H1 (cell line): ENCODE measurements around the gene RALGAPA2. TPM values are rescaled to one million over a fixed set of nuclear protein-coding genes. Genes with fewer than 3 reads are reported as not detected.

Source experiments
- CTCF ChIA-PET: fragments of 300-600 bp; sonication (Branson Sonifier 250); formaldehyde crosslinking; loops from one replicate; lab custom pipeline; 2021; ENCODE audit not compliant: partially characterized antibody; lab: Charles Lee
- POLR2A ChIA-PET: fragments of 300-600 bp; sonication (Branson Sonifier 250); formaldehyde crosslinking; loops from one replicate; lab custom pipeline; 2021; ENCODE audit warnings: inconsistent platforms; ENCODE audit not compliant: partially characterized antibody; lab: Charles Lee
- DNase-seq, 2 experiments: peaks; one replicate each; pipeline versions ENCODE4 v3.0.0 to v3.0.0-alpha.2; 2010 to 2022; ENCODE audit warnings: low spot score in 2 of 2, low read depth in 1 of 2, mixed read lengths in 1 of 2
- FAIRE-seq: peaks from 2 replicates; lab custom pipeline; 2011; peaks lifted over from hg19 to GRCh38; lab: Jason Lieb, UNC
- H2AFZ ChIP-seq: 2 replicates; pipeline ENCODE4 v1.8.1; 2012; ENCODE audit warnings: low read length, inconsistent platforms
- H2AK5ac ChIP-seq: 2 replicates; pipeline ENCODE4 v1.6.1; 2013; ENCODE audit warnings: low read depth, low read length
- H2BK120ac ChIP-seq: replicated peaks from 2 replicates; pipeline ENCODE3; 2013; ENCODE audit warnings: low read depth, low read length, inconsistent platforms
- H2BK12ac ChIP-seq: 2 replicates; pipeline ENCODE4 v1.6.1; 2013; ENCODE audit warnings: low read depth, low read length
- H2BK15ac ChIP-seq: 2 replicates; pipeline ENCODE4 v1.6.1; 2013; ENCODE audit warnings: low read length
- H2BK20ac ChIP-seq: 2 replicates; pipeline ENCODE4 v1.6.1; 2013; ENCODE audit warnings: low read length
- H2BK5ac ChIP-seq: 2 replicates; pipeline ENCODE4 v1.6.1; 2013; ENCODE audit warnings: low read depth, low read length
- H3K14ac ChIP-seq: 2 replicates; pipeline ENCODE4 v1.6.1; 2013; ENCODE audit warnings: inconsistent platforms; ENCODE audit not compliant: insufficient read length
- H3K18ac ChIP-seq: 2 replicates; pipeline ENCODE4 v1.6.1; 2013; ENCODE audit warnings: low read length; ENCODE audit errors: extremely low read depth
- H3K23ac ChIP-seq: 2 replicates; pipeline ENCODE4 v1.6.1; 2013; ENCODE audit warnings: inconsistent platforms; ENCODE audit not compliant: insufficient read length
- H3K23me2 ChIP-seq: 2 replicates; pipeline ENCODE4 v1.6.1; 2013; ENCODE audit warnings: low read depth, low read length
- H3K27ac ChIP-seq: 2 replicates; pipeline ENCODE4 v1.6.1; 2011; ENCODE audit warnings: low read depth, low read length, inconsistent platforms
- H3K27me3 ChIP-seq, 4 experiments: replicated peaks in 1 of 4; 1 replicate in 1 of 4; 2 replicates in 3 of 4; pipeline versions ENCODE4 v1.6.1 to v1.8.1; 2011 to 2013; ENCODE audit warnings: low read length in 3 of 4, mild to moderate bottlenecking in 3 of 4, inconsistent platforms in 2 of 4, mixed read lengths in 2 of 4, moderate library complexity in 1 of 4; ENCODE audit not compliant: control insufficient read depth in 3 of 4, insufficient read depth in 3 of 4; ENCODE audit errors: extremely low read depth in 1 of 4
- H3K36me3 ChIP-seq, 4 experiments: 2 replicates each; pipeline versions ENCODE4 v1.6.1 to v1.8.1; 2011 to 2013; ENCODE audit warnings: mild to moderate bottlenecking in 4 of 4, low read length in 3 of 4, moderate library complexity in 2 of 4, control low read depth in 1 of 4, inconsistent platforms in 1 of 4; ENCODE audit not compliant: insufficient read depth in 4 of 4, control insufficient read depth in 2 of 4
- H3K4ac ChIP-seq: replicated peaks from 2 replicates; pipeline ENCODE3; 2013; ENCODE audit warnings: low read length, low read depth, mixed read lengths, inconsistent platforms; ENCODE audit not compliant: insufficient read length
- H3K4me1 ChIP-seq, 4 experiments: replicated peaks in 1 of 4; 1 replicate in 1 of 4; 2 replicates in 3 of 4; pipeline versions ENCODE4 v1.6.1 to v1.8.1; 2011 to 2013; ENCODE audit warnings: low read length in 3 of 4, inconsistent platforms in 2 of 4, mixed read lengths in 1 of 4; ENCODE audit not compliant: insufficient read depth in 4 of 4, control insufficient read depth in 3 of 4
- H3K4me2 ChIP-seq, 2 experiments: 2 replicates each; pipeline versions ENCODE4 v1.6.1 to v1.8.1; 2011 to 2013; ENCODE audit warnings: low read depth in 2 of 2, low read length in 2 of 2, control low read depth in 1 of 2, inconsistent platforms in 1 of 2, mild to moderate bottlenecking in 1 of 2; ENCODE audit not compliant: insufficient read depth in 1 of 2
- H3K4me3 ChIP-seq, 4 experiments: fragments of 200-600, 300-600 bp in 1 of 4; sonication (generic), shearing (Covaris generic), sonication (Bioruptor Twin) in 1 of 4; 2 replicates each; pipeline versions ENCODE4 v1.5.1 to v1.8.1; 2011 to 2016; ENCODE audit warnings: low read length in 4 of 4, low read depth in 3 of 4, control low read depth in 2 of 4, inconsistent platforms in 2 of 4, mild to moderate bottlenecking in 2 of 4, mixed read lengths in 1 of 4, moderate library complexity in 1 of 4; ENCODE audit not compliant: insufficient read depth in 2 of 4; ENCODE audit errors: extremely low read depth in 1 of 4
- H3K56ac ChIP-seq: replicated peaks from 2 replicates; pipeline ENCODE3; 2013; ENCODE audit warnings: low read depth, mild to moderate bottlenecking, mixed read lengths, low read length, inconsistent platforms; ENCODE audit not compliant: insufficient read length
- H3K79me1 ChIP-seq: 2 replicates; pipeline ENCODE4 v1.6.1; 2013; ENCODE audit warnings: low read depth, low read length, control low read depth
- H3K79me2 ChIP-seq, 2 experiments: 2 replicates each; pipeline versions ENCODE4 v1.6.1 to v1.8.1; 2012 to 2013; ENCODE audit warnings: low read length in 2 of 2, mild to moderate bottlenecking in 2 of 2, inconsistent platforms in 1 of 2; ENCODE audit not compliant: insufficient read depth in 2 of 2, control insufficient read depth in 1 of 2
- H3K9ac ChIP-seq, 4 experiments: replicated peaks in 1 of 4; 1 replicate in 1 of 4; 2 replicates in 3 of 4; pipeline versions ENCODE4 v1.6.1 to v1.8.1; 2011 to 2013; ENCODE audit warnings: low read depth in 3 of 4, low read length in 3 of 4, control low read depth in 2 of 4, mild to moderate bottlenecking in 2 of 4, moderate library complexity in 2 of 4, inconsistent platforms in 1 of 4; ENCODE audit errors: extremely low read depth in 1 of 4
- H3K9me3 ChIP-seq, 2 experiments: 2 replicates each; pipeline versions ENCODE4 v1.6.1 to v1.8.1; 2012 to 2013; ENCODE audit warnings: mild to moderate bottlenecking in 2 of 2, moderate library complexity in 2 of 2, control low read depth in 1 of 2, inconsistent platforms in 1 of 2, low read depth in 1 of 2, low read length in 1 of 2, mixed read lengths in 1 of 2; ENCODE audit not compliant: insufficient read depth in 2 of 2
- H4K20me1 ChIP-seq, 2 experiments: replicated peaks in 1 of 2; 2 replicates each; pipeline versions ENCODE3 to v1.8.1; 2011 to 2013; ENCODE audit warnings: inconsistent platforms in 2 of 2, low read length in 2 of 2, mild to moderate bottlenecking in 1 of 2; ENCODE audit not compliant: insufficient read depth in 2 of 2, control insufficient read depth in 1 of 2
- H4K5ac ChIP-seq: 2 replicates; pipeline ENCODE4 v1.6.1; 2013; ENCODE audit warnings: low read length, low read depth, mixed read lengths, inconsistent platforms; ENCODE audit not compliant: insufficient read length
- H4K8ac ChIP-seq: 2 replicates; pipeline ENCODE4 v1.8.0; 2013; ENCODE audit warnings: mild to moderate bottlenecking, moderate library complexity, low read length, inconsistent platforms; ENCODE audit not compliant: insufficient read depth; ENCODE audit errors: extremely low read depth
- H4K91ac ChIP-seq: replicated peaks from 2 replicates; pipeline ENCODE3; 2013; ENCODE audit warnings: low read length, mixed read lengths, inconsistent platforms; ENCODE audit not compliant: insufficient read length
- CBX5 ChIP-seq: fragments of 300-800, 300-1000 bp; sonication (generic); IDR thresholded peaks from 2 replicates; pipeline ENCODE4 v1.7.1; 2016; ENCODE audit warnings: antibody characterized with exemption, low read length, low read depth
- HDAC2 ChIP-seq, 2 experiments: fragments of 300-600 bp in 1 of 2; sonication (generic) in 1 of 2; IDR thresholded peaks; 2 replicates each; pipeline ENCODE4 v1.6.1; 2011 to 2012; ENCODE audit warnings: low read depth in 2 of 2, low read length in 2 of 2, mild to moderate bottlenecking in 2 of 2, moderate library complexity in 2 of 2, borderline replicate concordance in 1 of 2, inconsistent platforms in 1 of 2
- NANOG ChIP-seq: IDR thresholded peaks from 2 replicates; pipeline ENCODE4 v1.6.1; 2011; ENCODE audit warnings: low read length, low read depth, mild to moderate bottlenecking, inconsistent platforms; ENCODE audit not compliant: insufficient read depth, poor library complexity, severe bottlenecking
- POLR2AphosphoS5 ChIP-seq: IDR thresholded peaks from 2 replicates; pipeline ENCODE4 v1.6.1; 2011; ENCODE audit warnings: low read depth, low read length
- RXRA ChIP-seq: IDR thresholded peaks from 2 replicates; pipeline ENCODE4 v1.6.1; 2011; ENCODE audit warnings: low read depth, mild to moderate bottlenecking, low read length, moderate library complexity; ENCODE audit not compliant: insufficient read depth
- YY1 ChIP-seq: IDR thresholded peaks from 2 replicates; pipeline ENCODE4 v1.6.1; 2011; ENCODE audit warnings: low read depth, mild to moderate bottlenecking, low read length
- WGBS, 2 experiments: shearing (Covaris generic) in 1 of 2; methylation state at CpG; one replicate each; pipeline versions ENCODE4 v1.1.6 to v1.1.7; 2013 to 2015; ENCODE audit warnings: low lambda C conversion rate in 2 of 2, mixed read lengths in 2 of 2, inconsistent platforms in 1 of 2, low coverage in 1 of 2, missing lambda C conversion rate in 1 of 2; ENCODE audit not compliant: insufficient replicate concordance in 2 of 2, insufficient coverage in 1 of 2, insufficient read length in 1 of 2; ENCODE audit errors: extremely low coverage in 1 of 2, missing lambda C conversion rate in 1 of 2; 5-methylcytosine and 5-hydroxymethylcytosine counted together
- polyA plus RNA-seq, 7 experiments: library from polyadenylated mRNA; depleted of rRNA in 3 of 7; stranded (reverse) in 5 of 7; unstranded in 2 of 7; fragments of >200 nt in 5 of 7; fragments of 200-250 nt in 2 of 7; gene quantifications; 1 replicate in 5 of 7; 2 replicates in 1 of 7; 4 replicates in 1 of 7; pipeline versions ENCODE4 v1.2.1 to v1.2.3, GENCODE V29; 2011 to 2013; ENCODE audit warnings: missing spikeins in 2 of 7, mixed read lengths in 2 of 7
- total RNA-seq: library from RNA; stranded (reverse); fragmentation: NEBNext Ultra II Directional; extraction: Animal tissue kit (Norgen Biotek cat#: 25700); gene quantifications from 2 replicates; pipeline ENCODE4 v1.2.1, GENCODE V29; 2021

RALGAPA2 gene
- total and polyA plus RNA-seq, 2 of the 8 experiments (the other 6 are each of a cell fraction or from before 2014, with no cell fraction given) = 5.1 to 25.5 TPM

DNA sequence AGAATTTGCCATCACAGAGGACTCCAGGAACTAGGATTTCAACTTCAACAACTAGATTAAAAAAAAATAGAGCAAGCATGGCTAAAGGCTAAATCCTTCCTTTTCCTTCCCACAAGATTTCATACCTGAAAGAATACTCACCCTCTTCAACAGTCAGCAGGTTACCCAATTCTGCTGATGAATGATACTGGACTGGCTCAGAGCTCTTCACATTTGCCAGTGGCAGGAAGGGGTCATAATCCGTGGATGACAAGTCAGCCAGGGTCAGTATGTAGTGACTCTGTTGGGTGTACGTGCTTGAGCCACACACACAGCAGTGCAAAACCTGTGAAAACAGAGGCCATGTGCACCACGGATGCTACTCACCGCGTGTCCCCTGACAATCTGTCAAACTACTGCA lies 191.7 kb downstream of the RALGAPA2 start:
- no peak overlapping the region for H3K56ac ChIP-seq
- no peak overlapping the region for H2AFZ ChIP-seq
- H2BK5ac ChIP-seq = no peak overlapping the region
- no peak overlapping the region for H2BK15ac ChIP-seq
- H3K9me3 ChIP-seq = no peaks in the 10 kb centered on the region
- TF ChIP-seq RXRA (no peak), YY1 (no peak), POLR2AphosphoS5 (no peak), HDAC2 (IDR thresholded peaks at IDR 0.05; ENCODE audit: borderline replicate concordance in 1 of 2, low read depth in 2 of 2, low read length in 2 of 2) (no peak), CBX5 (no peak), NANOG (no peak)
- TF ChIP-seq, all 59 proteins: peak for 0
- DNase-seq = no peak
- no peak overlapping the region for H2BK120ac ChIP-seq
- H2BK12ac ChIP-seq = no peak overlapping the region
- no peaks in the 10 kb centered on the region for H3K79me2 ChIP-seq
- peaks cover 2% of the 10 kb centered on the region in 2 experiments for H4K20me1 ChIP-seq
- no peak overlapping the region for H3K18ac ChIP-seq
- H3K27ac ChIP-seq = no peak overlapping the region
- no peak overlapping the region for H3K14ac ChIP-seq
- WGBS, 2 experiments = 95% methylated on average over 5 of the region's 5 CpGs; no CpG with 5 or more reads in 1 of the 2 experiments
- no peaks in the 10 kb centered on the region for H3K79me1 ChIP-seq
- no peaks in the 10 kb centered on the region for H3K23me2 ChIP-seq
- no peak overlapping the region for H4K8ac ChIP-seq
- H3K23ac ChIP-seq = no peak overlapping the region
- no peak overlapping the region for H4K5ac ChIP-seq
- 0 out of 8 replicates have a peak, but pooled peaks cover 0 to 3% (median 0%) of the 10 kb centered on the region in 4 experiments for H3K36me3 ChIP-seq
- H3K4ac ChIP-seq = no peak overlapping the region
- H3K27me3 ChIP-seq = no peaks in the 10 kb centered on the region
- ChIA-PET POLR2A (no interaction called here), CTCF (interaction anchor here (0.7 to 1.0 kb wide), 2 partner anchors 12 to 55 kb away, joined by 3 to 4 read pairs; no protein-coding TSS in a partner anchor)
- H3K4me2 ChIP-seq = no peak overlapping the region
- FAIRE-seq = no peak
- H3K9ac ChIP-seq = no peak overlapping the region
- H3K4me3 ChIP-seq = no peak overlapping the region
- H2AK5ac ChIP-seq = no peak overlapping the region
- H4K91ac ChIP-seq = no peak overlapping the region
- H2BK20ac ChIP-seq = no peak overlapping the region
- no peaks in the 10 kb centered on the region for H3K4me1 ChIP-seq
